HG03280 (cell line): ENCODE measurements around the gene DNAI7.

ENCODE experiments used
- ATAC-seq: cut with Tn5 transposase; IDR thresholded peaks from one replicate; pipeline ENCODE4 v1.9.1; 2021; ENCODE audit warnings: mild to moderate bottlenecking, moderate library complexity; ENCODE audit not compliant: unreplicated experiment

DNAI7 gene

DNA sequence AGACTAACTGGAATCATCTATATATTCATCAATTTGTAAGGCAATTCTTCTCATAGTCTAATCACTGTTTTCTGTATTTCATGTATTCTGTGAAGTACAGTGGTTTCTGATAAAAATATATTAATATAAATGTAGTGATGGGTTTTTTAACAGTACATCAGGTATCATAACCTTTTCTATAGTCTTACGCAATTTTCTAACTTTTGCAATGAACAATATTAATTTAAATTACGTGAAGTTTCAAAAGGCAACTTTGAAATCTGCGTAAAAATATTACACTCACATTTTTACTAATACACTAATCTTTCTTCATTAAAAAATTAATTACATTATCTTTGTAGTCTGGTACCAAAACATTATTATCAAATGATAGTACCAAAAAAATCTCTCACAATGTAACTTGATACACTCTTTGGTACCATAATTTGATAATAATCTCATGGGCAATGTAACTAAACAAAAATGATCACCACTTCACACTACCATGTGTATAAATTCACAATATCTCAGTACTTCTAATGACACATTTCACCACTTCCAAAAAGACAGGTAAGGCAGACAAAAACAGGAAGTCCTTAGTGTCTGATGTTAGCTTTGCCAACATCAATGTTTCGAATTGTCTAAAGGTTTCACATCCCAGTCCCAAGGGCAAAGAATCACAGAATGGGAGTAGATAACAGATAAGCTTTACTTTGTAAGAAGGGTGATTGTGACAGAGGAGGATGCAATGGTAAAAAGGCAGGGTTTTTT, 8.7 kb downstream of the DNAI7 start:
- no peak for ATAC-seq

DNA sequence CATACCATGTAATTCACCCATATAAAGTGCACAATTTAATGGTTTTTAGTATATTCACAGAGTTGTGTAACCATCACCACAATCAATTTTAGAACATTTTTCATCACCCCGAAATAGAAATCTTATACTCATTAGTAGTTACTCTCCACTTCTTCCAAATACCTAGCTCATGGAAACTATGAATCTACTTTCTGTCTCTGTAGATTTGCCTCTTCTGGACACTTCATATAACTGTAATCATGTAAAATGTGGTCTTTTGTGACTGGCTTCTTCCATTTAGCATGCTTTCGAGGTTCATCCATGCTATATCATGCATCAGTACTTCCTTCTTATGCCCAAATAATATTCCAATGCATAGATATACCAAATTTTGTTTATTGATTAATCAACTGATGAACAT, 10.8 kb downstream of the DNAI7 start:
- no peak for ATAC-seq

DNA sequence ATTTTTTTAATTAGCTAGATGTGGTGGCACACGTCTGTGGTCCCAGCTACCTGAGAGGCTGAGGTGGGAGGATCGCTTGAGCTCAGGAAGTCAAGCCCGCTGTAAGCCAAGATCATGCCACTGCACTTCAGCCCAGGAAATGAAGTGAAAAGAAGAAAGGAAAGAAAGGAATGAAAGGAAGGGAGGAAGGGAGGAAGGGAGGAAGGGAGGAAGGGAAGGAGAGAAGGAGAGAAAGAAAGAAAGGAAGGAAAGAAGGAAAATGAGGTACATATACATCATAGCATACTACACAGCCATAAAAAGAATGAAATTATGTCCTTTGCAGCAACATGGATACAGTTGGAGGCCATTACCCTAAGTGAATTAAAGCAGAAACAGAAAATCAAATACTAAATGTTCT, 12.2 kb downstream of the DNAI7 start:
- ATAC-seq = no peak

DNA sequence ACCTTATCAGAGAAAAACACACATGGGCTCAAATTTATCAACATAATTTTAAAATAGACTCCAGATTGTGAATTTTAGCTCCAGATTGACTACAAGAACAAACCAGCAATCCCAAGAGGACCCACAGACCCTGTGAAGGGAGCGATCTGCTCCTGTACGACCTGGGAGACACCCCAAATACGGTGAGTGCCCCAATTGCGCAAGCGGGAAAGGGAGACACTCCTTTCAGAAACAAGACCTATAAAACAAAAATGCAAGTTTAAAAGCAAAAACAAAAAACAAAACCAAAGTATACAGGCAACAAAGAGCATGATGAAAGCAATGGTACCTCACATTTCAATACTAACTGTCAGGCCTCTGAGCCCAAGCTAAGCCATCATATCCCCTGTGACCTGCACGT, 32.1 kb downstream of the DNAI7 start:
- no peak for ATAC-seq

GRCh38 chr12:25156061-25156460, 38.9 kb downstream of the DNAI7 start:
- no peak for ATAC-seq

GRCh38 chr12:25155022-25155576, 39.9 kb downstream of the DNAI7 start:
- ATAC-seq = no peak

DNA sequence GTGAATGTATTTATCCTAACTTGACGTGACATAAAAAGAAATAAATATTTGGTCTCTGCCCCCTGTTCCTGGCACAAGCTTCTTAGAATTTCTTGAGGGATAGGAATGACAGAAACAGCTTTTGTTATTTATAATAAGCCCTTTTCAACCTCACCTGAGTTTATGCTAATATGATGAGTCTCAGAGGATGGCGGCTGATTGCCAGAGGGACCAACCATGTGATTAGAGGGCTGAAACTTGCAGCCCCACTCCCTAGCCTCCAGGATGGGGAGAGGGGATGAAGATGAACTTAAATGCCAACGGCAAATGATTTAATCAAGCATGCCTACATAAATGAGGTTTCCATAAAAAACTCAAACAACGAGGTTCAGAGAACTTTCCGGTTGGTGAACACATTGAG, 42.9 kb downstream of the DNAI7 start:
- no peak for ATAC-seq

DNA sequence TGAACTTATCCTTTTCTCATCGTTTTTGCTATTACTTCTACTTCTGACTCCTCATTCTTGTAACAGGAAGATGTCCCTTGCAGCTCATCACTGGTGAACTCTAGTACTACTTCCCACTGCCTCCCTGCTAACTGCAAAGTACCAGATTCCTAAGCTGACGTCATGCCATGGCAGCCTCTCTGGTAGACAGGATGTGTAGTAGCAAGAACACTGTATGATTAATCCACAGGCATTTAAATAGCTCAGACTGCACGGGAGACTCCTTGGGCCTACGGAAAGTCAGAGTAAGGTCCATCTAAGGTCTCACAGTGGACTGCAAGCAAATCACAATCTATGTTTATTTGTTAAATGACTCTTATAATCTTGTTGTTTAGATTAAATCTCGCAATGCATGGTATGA, 43.5 kb downstream of the DNAI7 start:
- no peak for ATAC-seq

- ATAC-seq = no peak
Observed at GRCh38 chr12:25146686-25147085, 48.3 kb downstream of the DNAI7 start.

- no peak for ATAC-seq
Observed at GRCh38 chr12:25135531-25136154, 59.3 kb downstream of the DNAI7 start.

DNA sequence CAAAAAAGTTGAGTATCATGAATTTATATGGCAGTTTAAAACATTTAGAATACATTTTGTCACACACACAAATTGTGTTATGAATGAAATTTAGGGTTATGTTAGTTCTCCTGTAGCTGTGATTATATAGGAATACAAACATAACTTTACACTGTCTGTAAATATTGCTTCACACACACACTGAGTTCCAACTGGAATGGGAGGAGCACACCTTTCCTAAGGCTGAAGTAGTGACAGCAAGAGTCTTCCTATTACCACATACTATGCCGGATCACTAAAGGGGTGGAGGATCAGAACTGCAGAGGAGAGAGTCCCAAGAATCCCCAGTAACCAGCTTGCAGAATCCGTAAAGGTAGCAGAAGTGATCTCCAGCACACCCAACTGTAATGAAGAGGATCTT, 63.7 kb downstream of the DNAI7 start:
- no peak for ATAC-seq

GRCh38 chr12:25130741-25131188, 64.2 kb downstream of the DNAI7 start:
- no peak for ATAC-seq

DNA sequence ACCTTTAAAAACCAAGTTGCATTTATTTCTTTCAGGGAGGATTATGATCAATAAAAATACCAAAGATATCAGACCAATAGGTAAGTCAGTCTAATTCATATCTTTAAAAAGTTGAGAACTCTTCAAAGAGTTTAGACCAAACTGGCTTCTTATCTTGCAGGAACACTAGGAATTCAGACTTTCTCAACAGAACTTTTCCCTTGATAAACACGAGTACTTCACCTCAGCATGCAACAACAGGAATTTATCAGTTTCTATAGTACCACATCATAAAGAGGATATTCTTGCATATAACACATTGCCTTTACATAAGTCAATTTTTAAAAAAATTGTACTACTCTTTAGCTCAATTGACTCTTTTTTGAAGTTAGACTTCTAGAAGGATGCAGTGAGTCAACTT, 68.2 kb downstream of the DNAI7 start:
- ATAC-seq = no peak

DNA sequence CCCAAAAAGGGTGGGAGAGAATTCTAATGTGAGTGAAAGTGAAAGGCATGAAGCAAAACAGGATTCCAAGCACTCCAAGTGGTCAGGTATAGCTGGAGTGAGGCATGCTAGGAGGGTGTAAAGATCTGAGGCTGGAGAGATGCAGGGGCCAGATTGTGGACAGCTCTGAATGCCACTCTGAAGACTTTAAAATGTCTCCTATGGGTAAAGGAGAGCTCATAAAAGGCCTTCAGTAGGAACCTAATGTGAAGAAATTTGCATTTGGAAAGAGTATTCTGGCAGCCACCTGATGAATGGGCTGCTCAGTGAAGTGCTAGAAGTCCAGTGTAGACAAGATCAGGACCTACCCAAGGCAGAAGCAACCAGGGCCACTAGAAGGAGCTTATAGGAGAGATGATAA, 68.9 kb downstream of the DNAI7 start:
- ATAC-seq = no peak

DNA sequence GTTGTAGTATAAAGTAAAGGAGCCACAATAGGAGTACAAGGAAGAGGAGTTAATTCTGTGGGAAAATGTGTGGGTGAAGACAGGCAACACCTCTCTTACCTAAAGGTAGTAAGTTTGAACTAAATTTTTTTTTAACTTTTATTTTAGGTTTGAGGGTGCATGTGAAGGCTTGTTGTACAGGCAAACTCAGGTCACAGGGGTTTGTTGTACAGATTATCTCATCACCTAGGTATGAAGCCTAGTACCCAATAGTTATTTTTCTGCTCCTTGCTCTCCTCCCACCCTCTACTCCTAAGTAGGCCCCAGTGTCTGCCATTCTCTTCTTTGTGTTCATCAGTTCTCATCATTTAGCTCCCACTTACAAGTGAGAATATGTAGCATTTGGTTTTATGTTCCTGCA, 70.5 kb downstream of the DNAI7 start:
- ATAC-seq = no peak

- no peak for ATAC-seq
Observed at GRCh38 chr12:25123126-25123525, 71.8 kb downstream of the DNAI7 start.

GRCh38 chr12:25121916-25122315, 73.0 kb downstream of the DNAI7 start:
- no peak for ATAC-seq

- no peak for ATAC-seq
Observed at GRCh38 chr12:25121110-25121509, 73.8 kb downstream of the DNAI7 start.

- ATAC-seq = no peak
Observed at GRCh38 chr12:25119020-25119419, 75.9 kb downstream of the DNAI7 start.

DNA sequence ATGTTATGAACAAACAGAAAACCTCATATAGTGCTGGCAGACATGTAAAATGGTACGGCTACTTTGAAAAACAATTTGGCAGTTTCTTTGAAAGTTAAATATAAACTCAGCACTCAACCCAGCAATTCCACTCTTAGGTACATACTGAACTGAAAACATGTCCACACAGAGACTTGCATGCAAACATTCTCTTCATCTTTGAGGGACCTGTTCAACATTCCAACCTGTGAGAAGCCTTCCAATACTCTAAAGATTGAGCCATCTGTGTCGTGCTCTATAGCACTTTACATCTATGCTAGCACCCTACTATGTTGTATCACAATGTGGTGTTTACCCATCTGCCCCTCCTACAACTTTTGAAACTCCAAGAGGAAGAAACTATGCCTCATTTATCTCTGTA, 79.3 kb downstream of the DNAI7 start:
- ATAC-seq = no peak

GRCh38 chr12:25113651-25114050, 81.3 kb downstream of the DNAI7 start:
- no peak for ATAC-seq

GRCh38 chr12:25110260-25110659, 84.7 kb downstream of the DNAI7 start:
- ATAC-seq = no peak
